Kidney (tissue), 14 donors: Measurements from ENCODE around the gene GNB5. TPM values are rescaled to one million over a fixed set of nuclear protein-coding genes. Genes with fewer than 3 reads are reported as not detected.

Experiments used
- DNase-seq, 5 donors: peaks; one replicate each; pipeline ENCODE4 v3.0.0-alpha.2; 2013 to 2020
- FAIRE-seq: peaks from 2 replicates; lab custom pipeline; 2012; peaks lifted over from hg19 to GRCh38; lab: Jason Lieb, UNC
- H3K27ac ChIP-seq, 2 donors: one replicate each; pipeline ENCODE4 v1.7.0; 2013; ENCODE audit warnings: low read depth in 2 of 2, low read length in 2 of 2, inconsistent platforms in 1 of 2
- H3K27me3 ChIP-seq: one replicate; pipeline ENCODE4 v1.7.1; 2013; ENCODE audit warnings: low read length, inconsistent platforms; ENCODE audit not compliant: control insufficient read depth, insufficient read depth
- H3K36me3 ChIP-seq, 3 donors: one replicate each; pipeline versions ENCODE4 v1.7.0 to v1.7.1; 2013; ENCODE audit warnings: low read length in 3 of 3, control low read depth in 1 of 3, inconsistent platforms in 1 of 3; ENCODE audit not compliant: insufficient read depth in 3 of 3, control insufficient read depth in 2 of 3
- H3K4me1 ChIP-seq, 3 donors: one replicate each; pipeline versions ENCODE4 v1.7.0 to v1.7.1; 2013; ENCODE audit warnings: low read length in 3 of 3, inconsistent platforms in 1 of 3, low read depth in 1 of 3; ENCODE audit not compliant: control insufficient read depth in 2 of 3, insufficient read depth in 2 of 3
- H3K4me3 ChIP-seq, 3 donors: one replicate each; pipeline versions ENCODE4 v1.7.0 to v1.8.1; 2013; ENCODE audit warnings: low read length in 3 of 3, control low read depth in 1 of 3, inconsistent platforms in 1 of 3
- H3K9ac ChIP-seq, 3 donors: one replicate each; pipeline versions ENCODE4 v1.7.0 to v1.7.1; 2013; ENCODE audit warnings: low read length in 3 of 3, control low read depth in 1 of 3, inconsistent platforms in 1 of 3
- H3K9me3 ChIP-seq, 3 donors: one replicate each; pipeline versions ENCODE4 v1.7.0 to v1.7.1; 2013; ENCODE audit warnings: low read length in 3 of 3, control low read depth in 1 of 3, inconsistent platforms in 1 of 3; ENCODE audit not compliant: control insufficient read depth in 2 of 3, insufficient read depth in 1 of 3
- intact Hi-C: fragments of 100-400 bp; cut with DNase I; formaldehyde crosslinking; loops from one replicate; pipeline ENCODE4 v1.11.1; 2022
- polyA plus RNA-seq: library from polyadenylated mRNA; stranded (reverse); fragments of 350-450 nt; fragmentation: Illumina TruSeq; extraction: RNeasy Lipid Tissue Mini Kit (QIAGEN cat#74804); gene quantifications from one replicate; pipeline ENCODE4 v1.2.3, GENCODE V29; 2014; ENCODE audit warnings: low read depth, low replicate concordance; ENCODE audit not compliant: insufficient read depth
- total RNA-seq: library from RNA; stranded (reverse); fragmentation: NEBNext Ultra II Directional; extraction: Animal tissue kit (Norgen Biotek cat#: 25700); gene quantifications from one replicate; pipeline ENCODE4 v1.2.1, GENCODE V29; 2021
- TF ChIP-seq, protein P1 (sequence below): IDR thresholded peaks from 3 replicates; pipeline ENCODE4 v1.5.1; 2012; ENCODE audit warnings: mild to moderate bottlenecking, moderate library complexity, borderline replicate concordance; ENCODE audit not compliant: insufficient read depth; ENCODE audit errors: extremely low read depth
- donor health status: control.
- donor health status: control.
- donor health status: control.
- donor health status: control.
- donor health status: control.
- donor health status: DM: yes; HTN: yes; CAD: no.
- donor health status: Normal renal cell carcinoma (clear cell type).

GNB5 gene
- total and polyA plus RNA-seq, 2 donors from 2014 or later: 28.3 to 43.6 TPM

DNA sequence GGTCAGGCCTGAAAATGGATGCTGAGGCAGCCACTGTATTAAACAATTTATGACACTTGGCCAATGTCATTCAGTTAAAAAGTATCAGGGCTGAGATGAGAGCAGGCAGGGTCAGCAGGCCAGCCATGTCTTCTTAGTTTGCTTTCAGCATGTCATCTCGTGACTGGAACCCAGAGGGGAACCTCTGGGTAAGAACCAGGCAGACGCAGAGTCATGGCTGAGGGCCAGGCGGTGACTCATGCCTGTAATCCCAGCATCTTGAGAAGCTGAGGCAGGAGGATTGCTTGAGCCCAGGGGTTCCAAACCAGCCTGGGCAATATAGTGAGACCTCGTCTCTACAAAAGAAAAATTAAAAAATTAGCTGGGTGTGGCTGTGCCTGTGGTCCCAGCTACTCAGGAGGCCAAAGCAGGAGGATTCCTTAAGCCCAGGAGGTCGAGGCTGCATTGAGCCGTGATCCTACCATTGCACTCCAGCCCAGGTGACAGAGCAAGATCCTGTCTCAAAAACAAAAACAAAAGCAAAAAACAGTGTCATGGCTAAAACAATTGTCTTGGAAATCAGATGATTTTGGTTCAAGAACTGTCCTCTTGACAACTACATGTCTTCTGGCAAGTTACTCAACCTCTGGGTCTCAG, 90.3 kb downstream of the GNB5 start:
- DNase-seq: peak in 1 of 5 donors; percentile 94
- H3K36me3 ChIP-seq: no peaks in the 10 kb centered on the region
- H3K27ac ChIP-seq: no peak overlapping the region
- FAIRE-seq: no peak
- no peaks in the 10 kb centered on the region for H3K9me3 ChIP-seq
- H3K27me3 ChIP-seq: no peaks in the 10 kb centered on the region
- TF ChIP-seq, protein P1, sequence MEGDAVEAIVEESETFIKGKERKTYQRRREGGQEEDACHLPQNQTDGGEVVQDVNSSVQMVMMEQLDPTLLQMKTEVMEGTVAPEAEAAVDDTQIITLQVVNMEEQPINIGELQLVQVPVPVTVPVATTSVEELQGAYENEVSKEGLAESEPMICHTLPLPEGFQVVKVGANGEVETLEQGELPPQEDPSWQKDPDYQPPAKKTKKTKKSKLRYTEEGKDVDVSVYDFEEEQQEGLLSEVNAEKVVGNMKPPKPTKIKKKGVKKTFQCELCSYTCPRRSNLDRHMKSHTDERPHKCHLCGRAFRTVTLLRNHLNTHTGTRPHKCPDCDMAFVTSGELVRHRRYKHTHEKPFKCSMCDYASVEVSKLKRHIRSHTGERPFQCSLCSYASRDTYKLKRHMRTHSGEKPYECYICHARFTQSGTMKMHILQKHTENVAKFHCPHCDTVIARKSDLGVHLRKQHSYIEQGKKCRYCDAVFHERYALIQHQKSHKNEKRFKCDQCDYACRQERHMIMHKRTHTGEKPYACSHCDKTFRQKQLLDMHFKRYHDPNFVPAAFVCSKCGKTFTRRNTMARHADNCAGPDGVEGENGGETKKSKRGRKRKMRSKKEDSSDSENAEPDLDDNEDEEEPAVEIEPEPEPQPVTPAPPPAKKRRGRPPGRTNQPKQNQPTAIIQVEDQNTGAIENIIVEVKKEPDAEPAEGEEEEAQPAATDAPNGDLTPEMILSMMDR: no peak
- peaks cover 0 to 3% (median 0%) of the 10 kb centered on the region in 3 donors for H3K4me1 ChIP-seq
- no peak overlapping the region for H3K9ac ChIP-seq
- no peak overlapping the region for H3K4me3 ChIP-seq
- intact Hi-C loops: no loop called here

DNA sequence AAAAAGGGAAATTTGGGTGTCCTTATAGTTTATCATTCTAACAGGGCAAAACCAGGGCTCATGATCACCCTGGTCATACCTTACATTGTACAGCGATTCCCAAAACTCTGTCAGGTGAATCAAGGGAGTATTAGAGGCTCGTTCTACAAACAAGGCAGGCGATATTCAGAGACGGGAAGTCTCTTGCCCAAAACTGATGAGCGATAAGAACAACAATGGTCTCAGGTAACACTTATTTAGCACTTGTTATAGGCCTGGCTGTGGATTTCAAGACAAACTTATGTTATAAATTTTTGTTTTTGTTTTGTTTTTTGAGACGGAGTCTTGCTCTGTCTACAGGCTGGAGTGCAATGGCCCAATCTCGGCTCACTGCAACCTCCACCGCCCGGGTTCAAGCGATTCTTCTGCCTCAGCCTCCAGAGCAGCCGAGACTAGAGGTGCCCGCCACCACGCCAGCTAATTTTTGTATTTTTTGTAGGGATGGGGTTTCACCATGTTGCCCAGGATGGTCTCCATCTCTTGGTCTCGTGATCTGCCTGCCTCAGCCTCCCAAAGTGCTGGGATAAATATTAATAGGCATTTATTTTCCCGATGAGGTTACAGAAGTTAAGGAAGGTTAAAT, 91.4 kb downstream of the GNB5 start:
- H3K27ac ChIP-seq: no peak overlapping the region
- H3K36me3 ChIP-seq: no peaks in the 10 kb centered on the region
- H3K4me3 ChIP-seq: no peak overlapping the region
- DNase-seq (no peak), FAIRE-seq (no peak)
- H3K9ac ChIP-seq: no peak overlapping the region
- peaks cover 0 to 6% (median 0%) of the 10 kb centered on the region in 3 donors for H3K4me1 ChIP-seq
- intact Hi-C loops: no loop called here
- no peaks in the 10 kb centered on the region for H3K27me3 ChIP-seq
- TF ChIP-seq, protein P1: no peak
- no peaks in the 10 kb centered on the region for H3K9me3 ChIP-seq

DNA sequence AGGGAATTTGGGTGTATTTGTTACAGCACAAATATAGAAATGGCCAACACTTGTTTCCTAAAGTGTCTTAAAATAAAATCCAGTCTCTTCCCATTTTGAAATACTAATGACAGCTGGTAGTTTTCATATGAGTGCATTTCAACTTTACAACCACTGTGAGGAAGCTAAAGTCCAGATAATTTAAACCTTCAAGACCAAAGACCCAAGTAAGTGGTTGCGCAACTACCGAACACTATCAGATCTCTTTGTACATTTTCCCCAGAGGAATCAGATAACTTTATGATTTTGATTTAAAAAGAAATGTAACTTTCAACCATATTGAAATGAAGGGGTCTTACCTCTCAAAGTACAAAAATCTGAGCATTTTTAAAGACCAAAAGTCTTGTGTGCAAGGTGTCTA, 92.9 kb downstream of the GNB5 start:
- intact Hi-C loops: no loop called here
- Histone ChIP-seq H3K27me3 (no peaks in the 10 kb centered on the region), H3K9me3 (no peaks in the 10 kb centered on the region), H3K36me3 (no peaks in the 10 kb centered on the region), H3K4me3 (no peak overlapping the region), H3K9ac (no peak overlapping the region), H3K27ac (no peak overlapping the region), H3K4me1 (peaks cover 0 to 17% (median 7%) of the 10 kb centered on the region in 3 donors)
- FAIRE-seq: no peak
- DNase-seq: peak in 1 of 5 donors; percentile 52
- TF ChIP-seq, protein P1: no peak
